MM.1S (cell line): ENCODE measurements around the gene EEPD1.

Experiments used
- DNase-seq: peaks from one replicate; pipeline ENCODE4 v3.0.0-alpha.2; 2015
- H2AFZ ChIP-seq: fragments of 300-600 bp; sonication (generic); 2 replicates; pipeline ENCODE4 v1.6.0; 2016; ENCODE audit warnings: antibody characterized with exemption, low read length
- H3F3A ChIP-seq: fragments of 300-600 bp; sonication (generic); 2 replicates; pipeline ENCODE4 v1.6.1; 2016; ENCODE audit warnings: mild to moderate bottlenecking, antibody characterized with exemption, low read length, moderate library complexity, mixed read lengths; ENCODE audit not compliant: insufficient read depth
- H3K27ac ChIP-seq: fragments of 300-600 bp; sonication (generic); 2 replicates; pipeline ENCODE4 v1.5.1; 2016; ENCODE audit warnings: mild to moderate bottlenecking, low read length
- H3K27me3 ChIP-seq: fragments of 300-600 bp; sonication (generic); replicated peaks from 2 replicates; pipeline ENCODE4 v1.6.0; 2016; ENCODE audit warnings: low read length; ENCODE audit not compliant: insufficient read depth
- H3K36me3 ChIP-seq: fragments of 300-600 bp; sonication (generic); replicated peaks from 2 replicates; pipeline ENCODE4 v1.6.1; 2016; ENCODE audit warnings: mild to moderate bottlenecking, low read length, mixed read lengths; ENCODE audit not compliant: insufficient read depth
- H3K4me1 ChIP-seq: fragments of 300-600 bp; sonication (generic); 2 replicates; pipeline ENCODE4 v1.6.1; 2016; ENCODE audit warnings: low read length, mixed read lengths
- H3K4me2 ChIP-seq: fragments of 300-600 bp; sonication (generic); 2 replicates; pipeline ENCODE4 v1.6.0; 2016; ENCODE audit warnings: low read depth, low read length
- H3K4me3 ChIP-seq: fragments of 300-600 bp; sonication (generic); 2 replicates; pipeline ENCODE4 v1.5.1; 2016; ENCODE audit warnings: low read length, mixed read lengths
- H3K79me2 ChIP-seq: fragments of 300-600 bp; sonication (generic); 2 replicates; pipeline ENCODE4 v1.6.1; 2016; ENCODE audit warnings: mixed run types, low read length, mixed read lengths
- H3K9ac ChIP-seq: fragments of 300-600 bp; sonication (generic); 2 replicates; pipeline ENCODE4 v1.6.1; 2016; ENCODE audit warnings: low read length, mixed read lengths
- H3K9me2 ChIP-seq: fragments of 300-600 bp; sonication (generic); replicated peaks from 2 replicates; pipeline ENCODE4 v1.6.1; 2016; ENCODE audit warnings: mild to moderate bottlenecking, low read length, mixed read lengths; ENCODE audit not compliant: insufficient read depth
- H3K9me3 ChIP-seq: fragments of 300-600 bp; sonication (generic); replicated peaks from 2 replicates; pipeline ENCODE4 v1.6.1; 2016; ENCODE audit warnings: mild to moderate bottlenecking, low read length, mixed read lengths; ENCODE audit not compliant: insufficient read depth
- H4K20me1 ChIP-seq: fragments of 300-600 bp; sonication (generic); 2 replicates; pipeline ENCODE4 v1.6.1; 2016; ENCODE audit warnings: mild to moderate bottlenecking, low read length, moderate library complexity, mixed read lengths; ENCODE audit not compliant: insufficient read depth
- EZH2 ChIP-seq: fragments of 300-600 bp; sonication (generic); optimal IDR thresholded peaks from 2 replicates; pipeline ENCODE3; 2017; ENCODE audit warnings: low read depth, mild to moderate bottlenecking, antibody characterized with exemption, low read length, mixed read lengths
- EZH2phosphoT487 ChIP-seq: fragments of 300-600 bp; sonication (generic); IDR thresholded peaks from 2 replicates; pipeline ENCODE4 v1.6.1; 2018; ENCODE audit warnings: antibody characterized with exemption, low read length
- TF ChIP-seq, protein P1 (sequence below): fragments of 300-600 bp; sonication (generic); IDR thresholded peaks from 2 replicates; pipeline ENCODE4 v1.5.1; 2016; ENCODE audit warnings: antibody characterized with exemption, low read length, mixed read lengths

The EEPD1 gene

DNA sequence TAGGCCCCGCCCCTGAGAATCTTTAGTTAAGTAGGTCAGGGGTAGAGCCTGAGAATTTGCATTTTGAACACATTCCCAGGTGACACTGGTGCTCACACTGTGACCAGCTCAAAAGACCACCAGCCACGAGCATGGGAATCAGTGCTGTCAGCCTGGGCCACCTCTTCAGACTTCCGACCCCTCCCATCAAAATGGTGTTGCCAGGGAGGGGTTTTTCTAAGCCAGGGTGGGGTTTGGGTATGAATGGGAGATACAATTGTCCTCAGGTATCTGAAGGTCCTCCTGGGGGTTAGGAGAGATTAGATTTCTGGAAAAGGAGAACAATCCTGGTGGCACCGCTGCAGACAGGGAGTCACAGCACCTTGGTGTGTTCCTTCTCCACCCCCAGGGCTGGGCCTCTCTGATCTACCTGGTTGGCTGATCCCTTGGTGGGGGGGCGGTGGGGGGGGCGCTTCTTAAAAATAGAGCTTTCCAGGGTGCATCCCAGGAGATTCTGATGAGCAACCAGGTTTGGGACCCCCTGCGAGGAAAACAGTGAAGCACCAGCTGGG, 125.1 kb downstream of the EEPD1 start:
- H3K9me2 ChIP-seq: no peaks in the 10 kb centered on the region
- DNase-seq: no peak
- H3K27ac ChIP-seq: no peak overlapping the region
- no peaks in the 10 kb centered on the region for H4K20me1 ChIP-seq
- H3K9me3 ChIP-seq: no peaks in the 10 kb centered on the region
- no peaks in the 10 kb centered on the region for H3K36me3 ChIP-seq
- no peak overlapping the region for H3K4me2 ChIP-seq
- H3K4me1 ChIP-seq: no peaks in the 10 kb centered on the region
- H3K9ac ChIP-seq: no peak overlapping the region
- H3K4me3 ChIP-seq: no peak overlapping the region
- no peaks in the 10 kb centered on the region for H3F3A ChIP-seq
- no peak overlapping the region for H2AFZ ChIP-seq
- TF ChIP-seq, protein P1, sequence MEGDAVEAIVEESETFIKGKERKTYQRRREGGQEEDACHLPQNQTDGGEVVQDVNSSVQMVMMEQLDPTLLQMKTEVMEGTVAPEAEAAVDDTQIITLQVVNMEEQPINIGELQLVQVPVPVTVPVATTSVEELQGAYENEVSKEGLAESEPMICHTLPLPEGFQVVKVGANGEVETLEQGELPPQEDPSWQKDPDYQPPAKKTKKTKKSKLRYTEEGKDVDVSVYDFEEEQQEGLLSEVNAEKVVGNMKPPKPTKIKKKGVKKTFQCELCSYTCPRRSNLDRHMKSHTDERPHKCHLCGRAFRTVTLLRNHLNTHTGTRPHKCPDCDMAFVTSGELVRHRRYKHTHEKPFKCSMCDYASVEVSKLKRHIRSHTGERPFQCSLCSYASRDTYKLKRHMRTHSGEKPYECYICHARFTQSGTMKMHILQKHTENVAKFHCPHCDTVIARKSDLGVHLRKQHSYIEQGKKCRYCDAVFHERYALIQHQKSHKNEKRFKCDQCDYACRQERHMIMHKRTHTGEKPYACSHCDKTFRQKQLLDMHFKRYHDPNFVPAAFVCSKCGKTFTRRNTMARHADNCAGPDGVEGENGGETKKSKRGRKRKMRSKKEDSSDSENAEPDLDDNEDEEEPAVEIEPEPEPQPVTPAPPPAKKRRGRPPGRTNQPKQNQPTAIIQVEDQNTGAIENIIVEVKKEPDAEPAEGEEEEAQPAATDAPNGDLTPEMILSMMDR: no peak
- TF ChIP-seq EZH2phosphoT487 (no peak), EZH2 (no peak)
- no peaks in the 10 kb centered on the region for H3K27me3 ChIP-seq
- H3K79me2 ChIP-seq: no peaks in the 10 kb centered on the region

DNA sequence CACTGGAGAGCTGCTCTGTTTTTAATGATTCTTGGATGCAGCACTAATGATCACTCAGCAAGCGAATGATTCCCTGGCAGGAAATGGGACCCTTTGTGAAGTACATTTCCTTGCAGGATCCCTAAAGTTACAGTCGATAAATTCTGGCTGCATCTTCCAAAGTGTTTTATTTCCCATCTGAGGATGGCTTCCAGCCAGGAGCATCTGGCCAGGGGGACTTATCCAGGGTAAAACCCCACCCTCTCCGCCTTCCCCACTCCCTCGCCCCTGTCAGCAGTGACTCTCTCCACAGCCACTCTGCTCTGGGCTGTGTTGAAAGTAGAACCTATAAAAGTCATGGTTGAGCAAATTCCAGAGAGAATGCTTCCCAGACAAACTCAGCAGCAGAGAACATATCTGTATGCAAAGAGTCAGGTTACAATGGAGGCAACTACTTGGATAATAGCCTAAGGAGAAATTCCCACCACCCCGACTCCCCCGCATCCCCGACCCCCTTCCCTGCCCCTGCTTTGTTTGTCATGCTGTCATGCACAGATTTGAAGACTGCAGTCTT, 125.6 kb downstream of the EEPD1 start:
- Histone ChIP-seq H3K4me3 (no peak overlapping the region), H2AFZ (no peak overlapping the region), H3K9me3 (no peaks in the 10 kb centered on the region), H3K9me2 (no peaks in the 10 kb centered on the region), H3K27me3 (no peaks in the 10 kb centered on the region), H3K79me2 (no peaks in the 10 kb centered on the region), H3K27ac (no peak overlapping the region), H3F3A (no peaks in the 10 kb centered on the region), H4K20me1 (no peaks in the 10 kb centered on the region), H3K36me3 (no peaks in the 10 kb centered on the region), H3K9ac (no peak overlapping the region), H3K4me2 (no peak overlapping the region), H3K4me1 (no peaks in the 10 kb centered on the region)
- TF ChIP-seq, protein P1: no peak
- TF ChIP-seq EZH2 (no peak), EZH2phosphoT487 (no peak)
- DNase-seq: no peak

DNA sequence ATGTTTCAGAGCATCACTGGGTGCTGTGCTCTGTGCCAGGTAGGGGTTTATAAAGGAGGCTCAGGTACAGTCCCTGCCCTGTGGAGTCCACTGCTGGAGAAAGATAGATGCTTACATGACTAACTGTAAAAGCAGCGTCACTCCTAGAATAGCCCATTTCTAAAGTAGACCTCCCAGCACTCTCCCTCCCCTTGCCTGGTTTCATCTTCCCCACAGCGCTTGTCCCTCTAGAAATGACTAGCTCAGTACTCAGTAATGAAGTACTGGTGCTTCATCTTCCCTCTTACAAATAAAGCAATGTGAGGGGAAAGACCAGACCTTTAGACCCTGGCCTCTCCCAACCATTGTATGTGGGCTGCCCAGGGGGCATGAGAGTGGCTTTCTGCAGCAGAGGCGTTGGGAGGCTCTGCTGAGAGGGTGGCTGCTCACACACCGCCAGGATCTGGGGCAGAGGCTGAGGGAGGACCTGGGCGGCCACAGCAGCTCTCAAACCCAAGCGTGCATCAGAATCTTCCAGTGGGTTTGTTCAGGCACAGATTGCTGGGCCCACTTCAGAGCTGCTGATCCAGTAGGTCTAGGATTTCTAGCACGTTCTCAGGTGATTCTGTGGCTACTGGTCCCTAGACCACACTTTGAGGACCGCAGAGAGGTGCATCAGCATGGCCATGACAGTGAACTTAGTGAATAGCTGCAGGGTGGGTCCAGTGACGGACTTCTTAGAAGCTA, 126.3 kb downstream of the EEPD1 start:
- Histone ChIP-seq H3K27ac (no peak overlapping the region), H3K79me2 (no peaks in the 10 kb centered on the region), H3K4me2 (no peak overlapping the region)

More for the DNA sequence above, 126.3 kb downstream of the EEPD1 start:
- Histone ChIP-seq H3K4me1 (no peaks in the 10 kb centered on the region), H2AFZ (no peak overlapping the region), H3K9me3 (no peaks in the 10 kb centered on the region), H3K9ac (no peak overlapping the region), H3K27me3 (no peaks in the 10 kb centered on the region), H3F3A (no peaks in the 10 kb centered on the region), H3K9me2 (no peaks in the 10 kb centered on the region), H4K20me1 (no peaks in the 10 kb centered on the region), H3K4me3 (no peak overlapping the region), H3K36me3 (no peaks in the 10 kb centered on the region)
- TF ChIP-seq, protein P1: no peak
- TF ChIP-seq EZH2: no peak
- no peak for TF ChIP-seq EZH2phosphoT487
- no peak for DNase-seq
